ENCODE data around the gene EPG5.

DNA sequence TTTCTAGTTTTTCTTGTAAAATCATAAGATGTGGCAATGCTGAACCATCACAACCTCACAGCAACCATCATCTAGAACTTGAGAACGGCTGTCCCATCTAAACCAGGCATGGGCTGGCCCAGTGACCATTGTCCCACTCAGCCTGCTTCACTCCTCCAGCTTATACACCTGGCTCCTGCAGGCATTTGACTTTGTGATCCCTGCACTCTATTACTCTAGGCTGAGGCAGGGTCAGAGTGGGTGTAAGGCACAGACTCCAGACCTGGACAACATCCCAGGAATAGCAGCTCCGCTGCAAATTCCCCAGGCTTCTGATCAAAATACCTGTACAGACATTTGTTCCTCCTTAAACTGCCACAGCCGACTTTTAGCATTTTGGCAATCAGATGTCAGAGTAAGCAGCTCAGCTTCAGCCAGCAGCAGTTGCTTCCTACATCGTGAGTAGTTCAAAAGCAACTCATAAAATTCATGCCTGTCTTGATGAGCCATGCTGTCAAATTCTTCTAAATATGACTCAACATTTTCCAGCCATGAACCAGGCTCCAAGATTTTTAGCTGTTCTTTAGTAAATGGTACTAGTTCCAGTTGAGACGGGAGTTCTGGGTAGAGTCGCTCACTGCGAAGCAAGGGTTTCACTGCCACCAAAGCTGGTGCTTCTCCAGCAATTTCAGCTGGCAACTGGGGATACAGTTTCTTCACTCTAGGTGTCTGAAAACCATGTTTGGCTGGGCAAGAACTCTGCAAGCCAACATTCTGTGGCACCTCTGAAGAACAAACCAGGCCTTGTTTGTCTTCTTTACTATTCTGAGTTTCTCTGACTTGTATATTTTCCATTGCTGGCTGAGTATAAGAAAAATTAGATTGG, 12.8 kb downstream of the EPG5 start:
- TF ChIP-seq, protein P1, sequence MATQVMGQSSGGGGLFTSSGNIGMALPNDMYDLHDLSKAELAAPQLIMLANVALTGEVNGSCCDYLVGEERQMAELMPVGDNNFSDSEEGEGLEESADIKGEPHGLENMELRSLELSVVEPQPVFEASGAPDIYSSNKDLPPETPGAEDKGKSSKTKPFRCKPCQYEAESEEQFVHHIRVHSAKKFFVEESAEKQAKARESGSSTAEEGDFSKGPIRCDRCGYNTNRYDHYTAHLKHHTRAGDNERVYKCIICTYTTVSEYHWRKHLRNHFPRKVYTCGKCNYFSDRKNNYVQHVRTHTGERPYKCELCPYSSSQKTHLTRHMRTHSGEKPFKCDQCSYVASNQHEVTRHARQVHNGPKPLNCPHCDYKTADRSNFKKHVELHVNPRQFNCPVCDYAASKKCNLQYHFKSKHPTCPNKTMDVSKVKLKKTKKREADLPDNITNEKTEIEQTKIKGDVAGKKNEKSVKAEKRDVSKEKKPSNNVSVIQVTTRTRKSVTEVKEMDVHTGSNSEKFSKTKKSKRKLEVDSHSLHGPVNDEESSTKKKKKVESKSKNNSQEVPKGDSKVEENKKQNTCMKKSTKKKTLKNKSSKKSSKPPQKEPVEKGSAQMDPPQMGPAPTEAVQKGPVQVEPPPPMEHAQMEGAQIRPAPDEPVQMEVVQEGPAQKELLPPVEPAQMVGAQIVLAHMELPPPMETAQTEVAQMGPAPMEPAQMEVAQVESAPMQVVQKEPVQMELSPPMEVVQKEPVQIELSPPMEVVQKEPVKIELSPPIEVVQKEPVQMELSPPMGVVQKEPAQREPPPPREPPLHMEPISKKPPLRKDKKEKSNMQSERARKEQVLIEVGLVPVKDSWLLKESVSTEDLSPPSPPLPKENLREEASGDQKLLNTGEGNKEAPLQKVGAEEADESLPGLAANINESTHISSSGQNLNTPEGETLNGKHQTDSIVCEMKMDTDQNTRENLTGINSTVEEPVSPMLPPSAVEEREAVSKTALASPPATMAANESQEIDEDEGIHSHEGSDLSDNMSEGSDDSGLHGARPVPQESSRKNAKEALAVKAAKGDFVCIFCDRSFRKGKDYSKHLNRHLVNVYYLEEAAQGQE (IDR thresholded peaks at IDR 0.05; ENCODE audit: low read depth) = no peak
- TF ChIP-seq NFIC (IDR thresholded peaks at IDR 0.05) (no peak), EGR1 (IDR thresholded peaks at IDR 0.05) (no peak), ZBTB7A (IDR thresholded peaks at IDR 0.05; ENCODE audit: low read depth) (no peak), EP300 (IDR thresholded peaks at IDR 0.05; ENCODE audit: borderline replicate concordance) (no peak), TEAD4 (IDR thresholded peaks at IDR 0.05) (no peak), USF1 (IDR thresholded peaks at IDR 0.05) (no peak), MAX (IDR thresholded peaks at IDR 0.05) (no peak), YY1 (IDR thresholded peaks at IDR 0.05; ENCODE audit: low read depth) (no peak)
